HPDE6-E6E7 (cell line): ENCODE results near the gene MRPL36.

Experiments
- DNase-seq: peaks from one replicate; pipeline ENCODE4 v3.0.0; 2011; ENCODE audit warnings: missing footprints; ENCODE audit errors: extremely low spot score

The MRPL36 gene

GRCh38 chr5:1781726-1782384 is 17.8 kb downstream of the MRPL36 start:
- DNase-seq, result no peak

- no peak for DNase-seq
Measured at GRCh38 chr5:1781107-1781506, 18.5 kb downstream of the MRPL36 start.

- no peak for DNase-seq
Measured at GRCh38 chr5:1780614-1780930, 19.1 kb downstream of the MRPL36 start.

GRCh38 chr5:1779782-1780613 is 19.6 kb downstream of the MRPL36 start:
- DNase-seq, result no peak

- no peak for DNase-seq
Measured at GRCh38 chr5:1779021-1779680, 20.5 kb downstream of the MRPL36 start.

- DNase-seq, result no peak
Measured at GRCh38 chr5:1778138-1779020, 21.3 kb downstream of the MRPL36 start.

GRCh38 chr5:1777281-1778137 is 22.1 kb downstream of the MRPL36 start:
- no peak for DNase-seq

GRCh38 chr5:1776831-1777230 is 22.8 kb downstream of the MRPL36 start:
- no peak for DNase-seq

GRCh38 chr5:1772634-1773033 is 27.0 kb downstream of the MRPL36 start:
- DNase-seq, result no peak

GRCh38 chr5:1771149-1772065 is 28.2 kb downstream of the MRPL36 start:
- no peak for DNase-seq

- DNase-seq, result no peak
Measured at GRCh38 chr5:1770443-1770802, 29.2 kb downstream of the MRPL36 start.

- DNase-seq, result no peak
Measured at GRCh38 chr5:1769752-1770442, 29.7 kb downstream of the MRPL36 start.

- no peak for DNase-seq
Measured at GRCh38 chr5:1769017-1769640, 30.5 kb downstream of the MRPL36 start.

- DNase-seq, result no peak
Measured at GRCh38 chr5:1768283-1769000, 31.2 kb downstream of the MRPL36 start.

GRCh38 chr5:1767524-1768282 is 31.9 kb downstream of the MRPL36 start:
- no peak for DNase-seq

- DNase-seq, result no peak
Measured at GRCh38 chr5:1765880-1766235, 33.8 kb downstream of the MRPL36 start.

- no peak for DNase-seq
Measured at GRCh38 chr5:1765141-1765879, 34.3 kb downstream of the MRPL36 start.
